GM10847 (cell line): ENCODE measurements around the gene CCDC187.

Source experiments
- POLR2A ChIP-seq: IDR thresholded peaks from 2 replicates; pipeline ENCODE4 v1.6.1; 2011; ENCODE audit not compliant: insufficient read length; ENCODE audit errors: extremely low read depth

The CCDC187 gene

GRCh38 chr9:136207616-136208015, 96.3 kb downstream of the CCDC187 start:
- TF ChIP-seq POLR2A: no peak

DNA sequence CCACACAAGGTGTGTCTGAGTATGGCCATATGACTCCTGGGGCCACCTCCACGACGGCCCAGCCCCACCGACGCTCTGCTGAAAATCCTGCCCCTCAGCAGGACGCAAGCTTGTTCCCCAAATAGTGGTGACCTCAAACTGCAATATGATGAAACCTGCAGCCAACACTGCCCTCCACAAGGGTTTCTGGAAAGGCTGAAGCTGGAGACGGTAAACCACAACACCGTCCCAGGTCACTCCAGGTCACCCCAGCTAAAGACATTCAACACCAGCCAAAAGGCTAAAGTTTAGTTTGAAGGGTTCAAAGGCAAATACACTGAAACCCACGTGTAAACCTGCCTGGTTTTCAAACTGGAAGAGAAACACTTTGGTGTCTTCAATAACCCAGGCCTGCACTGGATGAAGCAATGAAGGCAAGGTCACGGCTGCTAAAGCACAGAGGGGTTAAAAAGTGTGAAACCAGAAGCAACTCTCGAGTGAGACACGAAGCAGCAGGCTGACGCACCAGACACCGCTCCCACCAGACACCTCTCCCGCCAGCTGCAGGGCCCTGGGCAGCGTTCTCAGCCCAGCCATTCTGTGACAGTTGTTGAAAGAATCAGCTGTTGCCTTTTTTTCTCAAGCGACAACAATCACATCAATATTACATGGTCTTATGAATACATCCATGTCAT, 97.2 kb downstream of the CCDC187 start:
- TF ChIP-seq POLR2A: no peak

DNA sequence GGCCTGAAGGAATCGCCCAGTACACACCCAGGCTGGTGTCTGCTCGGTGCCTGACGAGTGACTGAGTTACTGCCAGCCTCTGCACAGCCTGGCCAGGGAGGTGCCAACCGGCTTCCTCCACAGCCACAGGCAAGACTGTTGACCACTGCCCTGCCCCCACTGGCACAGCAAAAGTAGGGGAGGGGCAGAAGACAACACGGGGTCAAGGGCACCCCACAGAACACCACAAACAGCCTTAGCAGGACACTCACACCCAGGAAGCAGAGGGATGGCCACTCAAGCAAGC, 98.2 kb downstream of the CCDC187 start:
- TF ChIP-seq POLR2A: no peak

DNA sequence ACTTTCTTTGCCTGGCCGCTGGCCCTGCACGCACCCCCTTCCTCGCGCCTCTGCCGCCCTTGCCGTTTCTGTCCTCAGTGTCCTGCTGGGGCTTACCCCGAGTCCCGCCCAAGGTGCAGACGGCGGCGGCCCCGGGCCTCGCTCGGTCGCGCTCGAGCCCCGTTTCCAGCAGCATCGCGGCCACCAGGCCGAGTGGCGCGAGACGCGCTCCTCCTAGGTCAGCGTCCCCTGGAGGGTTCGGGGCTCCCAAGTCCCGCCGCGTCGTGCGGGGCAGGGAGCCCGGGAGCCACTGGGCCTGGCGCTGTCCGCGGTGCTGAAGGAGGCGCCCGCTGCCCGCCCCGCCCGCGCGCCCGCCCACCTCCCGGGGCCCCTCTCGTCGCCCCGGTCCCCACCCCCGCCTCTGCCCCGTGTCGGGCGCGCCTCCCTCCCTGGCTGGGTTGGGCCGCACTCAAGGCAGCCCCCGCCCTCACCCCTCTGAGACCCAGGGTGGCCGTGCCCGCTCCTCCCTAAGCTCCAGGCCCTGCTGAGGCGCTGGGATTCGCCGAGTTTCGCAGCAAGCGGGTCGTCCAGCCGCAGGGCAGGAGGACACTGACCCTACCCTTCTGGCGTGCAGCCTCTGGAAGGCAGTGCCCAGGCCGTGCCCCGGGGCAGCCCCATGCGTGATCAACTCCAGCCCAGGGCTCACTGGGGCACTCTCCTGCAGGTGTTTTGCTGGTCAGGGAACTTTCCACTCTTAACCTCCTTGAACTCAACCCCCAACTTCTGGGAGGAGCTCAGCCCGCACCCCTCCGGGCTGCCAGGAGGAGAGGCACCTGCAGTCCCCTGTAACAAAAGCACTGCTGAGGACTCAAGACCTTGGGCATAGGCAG, 98.8 kb downstream of the CCDC187 start, which contains the start of gene LHX3:
Gene LHX3, minus strand, starts transcription at position 291 of the 869 bp plus-strand sequence. Its CDS starts 116 bp downstream, at position 175.
- TF ChIP-seq POLR2A: no peak

- no peak for TF ChIP-seq POLR2A
Observed at GRCh38 chr9:136204145-136204805, 99.6 kb downstream of the CCDC187 start.

- no peak for TF ChIP-seq POLR2A
Observed at GRCh38 chr9:136203408-136204144, 100.3 kb downstream of the CCDC187 start.

DNA sequence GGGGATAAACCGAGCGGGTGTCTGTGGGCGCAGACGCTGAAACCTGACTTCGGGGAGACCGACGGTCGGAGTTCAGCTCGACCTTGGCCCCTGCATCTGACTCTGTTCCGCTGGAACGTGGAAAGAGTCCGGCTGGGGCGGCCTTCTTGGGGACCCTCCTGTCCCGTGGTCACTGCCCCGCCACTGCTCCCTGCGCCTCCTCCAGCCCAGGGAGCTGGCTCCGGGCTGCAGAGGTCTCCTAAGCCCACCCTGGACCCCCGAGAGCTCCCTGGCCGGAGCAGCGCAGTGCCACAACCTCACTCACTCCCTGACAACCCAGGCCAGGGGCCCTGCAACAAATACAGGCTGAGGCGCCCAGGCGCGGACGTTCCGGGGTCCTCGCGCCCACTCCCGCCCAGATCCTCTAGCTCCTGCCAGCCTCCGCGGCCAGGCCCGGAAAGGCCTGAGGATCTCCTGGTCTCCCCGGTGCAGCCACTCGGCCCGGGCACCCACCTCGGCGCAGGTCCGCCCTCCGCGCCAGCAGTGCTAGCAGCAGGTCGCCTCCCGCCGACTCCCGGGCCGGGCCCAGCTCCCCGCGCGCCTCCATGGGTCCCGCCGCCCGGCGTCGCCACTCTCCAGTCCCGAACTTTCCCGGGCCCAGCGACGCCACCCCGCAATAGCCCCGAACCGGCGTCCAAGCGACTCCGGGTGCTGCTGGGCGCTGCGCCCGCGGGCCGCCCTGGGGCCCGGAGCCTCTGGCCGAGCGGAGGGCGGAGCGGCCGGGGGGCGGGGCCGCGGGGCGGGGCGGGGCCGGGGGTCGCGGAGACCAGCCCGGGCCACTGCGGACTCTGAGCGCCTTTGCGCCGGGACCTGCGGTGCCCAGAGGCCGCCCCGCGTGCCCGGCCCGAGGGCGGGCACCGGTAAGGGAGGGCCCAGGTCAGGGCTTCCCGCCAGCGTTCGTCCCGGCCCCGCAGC, 101.2 kb downstream of the CCDC187 start:
- TF ChIP-seq POLR2A: no peak

GRCh38 chr9:136201609-136202453, 102.1 kb downstream of the CCDC187 start:
- no peak for TF ChIP-seq POLR2A

DNA sequence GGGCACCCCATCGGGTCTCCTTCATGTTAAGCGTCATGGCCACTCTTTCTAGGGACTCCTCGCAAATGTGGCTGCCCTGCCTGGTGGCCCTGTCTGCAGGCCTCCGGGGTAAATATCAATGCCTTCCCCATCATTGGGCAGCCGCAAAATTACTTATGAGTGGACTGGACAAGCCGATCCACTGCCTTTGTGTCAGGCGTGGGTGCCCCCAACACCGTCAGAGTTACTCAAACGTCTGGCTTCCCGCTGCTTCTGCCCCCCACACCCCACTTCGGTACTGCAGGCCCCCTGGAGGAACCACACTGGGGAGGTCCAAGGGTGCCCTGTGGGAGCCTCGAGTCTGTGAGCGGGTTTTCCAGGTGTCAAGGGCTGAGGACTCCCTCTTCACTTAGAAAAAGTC, 102.7 kb downstream of the CCDC187 start:
- TF ChIP-seq POLR2A: no peak

- no peak for TF ChIP-seq POLR2A
Observed at GRCh38 chr9:136200424-136200823, 103.5 kb downstream of the CCDC187 start.
